Sciatic nerve (tissue), 2 donors: ENCODE measurements around the gene SLC17A4. TPM values are rescaled to one million over a fixed set of nuclear protein-coding genes. Genes with fewer than 3 reads are reported as not detected.

ENCODE experiments used
- ATAC-seq: fragments of 200-7000 bp; cut with Tn5 transposase; one replicate; pipeline ENCODE4 v1.9.1; 2020; ENCODE audit warnings: mild to moderate bottlenecking, moderate library complexity
- DNase-seq: peaks from one replicate; pipeline ENCODE4 v3.0.0-alpha.2; 2020; ENCODE audit warnings: low spot score
- intact Hi-C: fragments of 100-400 bp; cut with DNase I; formaldehyde crosslinking; loops from one replicate; pipeline ENCODE4 v1.14.2; 2022
- total RNA-seq: library from RNA; stranded (reverse); fragmentation: NEBNext Ultra II Directional; extraction: Animal tissue kit (Norgen Biotek cat#: 25700); gene quantifications from one replicate; pipeline ENCODE4 v1.2.1, GENCODE V29; 2021
- donor health status: DM: no; HTN: no; CAD: no.
- donor health status: DM: no; HTN: no; CAD: no.

SLC17A4 gene
- total RNA-seq, 1 donor from 2014 or later: not detected

DNA sequence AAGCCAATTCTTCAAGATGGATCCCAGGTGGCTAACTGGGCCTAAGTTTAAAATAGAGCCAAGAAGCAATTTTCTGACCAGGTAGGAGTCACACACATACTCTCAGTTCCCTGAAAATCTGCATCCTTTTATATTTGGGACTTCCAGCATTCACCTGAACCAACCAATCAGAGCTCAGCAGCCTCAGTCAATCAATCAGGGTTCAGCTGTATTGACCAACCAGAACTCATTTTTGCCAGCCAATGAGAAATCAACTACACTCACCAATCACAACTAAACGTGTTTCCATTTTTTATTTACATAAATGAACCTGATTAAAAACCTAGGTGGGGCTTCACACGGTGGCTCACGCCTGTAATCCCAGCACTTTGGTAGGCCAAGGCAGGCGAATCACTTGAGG lies 37.5 kb downstream of the SLC17A4 start:
- intact Hi-C loops: no loop called here
- no peak for DNase-seq
- no peak for ATAC-seq

GRCh38 chr6:25793970-25794369 lies 39.4 kb downstream of the SLC17A4 start:
- ATAC-seq (no peak), DNase-seq (no peak)
- intact Hi-C loops: no loop called here

- ATAC-seq (no peak), DNase-seq (no peak)
- intact Hi-C loops: no loop called here
These were observed 40.2 kb downstream of the SLC17A4 start for GRCh38 chr6:25794784-25795183.

DNA sequence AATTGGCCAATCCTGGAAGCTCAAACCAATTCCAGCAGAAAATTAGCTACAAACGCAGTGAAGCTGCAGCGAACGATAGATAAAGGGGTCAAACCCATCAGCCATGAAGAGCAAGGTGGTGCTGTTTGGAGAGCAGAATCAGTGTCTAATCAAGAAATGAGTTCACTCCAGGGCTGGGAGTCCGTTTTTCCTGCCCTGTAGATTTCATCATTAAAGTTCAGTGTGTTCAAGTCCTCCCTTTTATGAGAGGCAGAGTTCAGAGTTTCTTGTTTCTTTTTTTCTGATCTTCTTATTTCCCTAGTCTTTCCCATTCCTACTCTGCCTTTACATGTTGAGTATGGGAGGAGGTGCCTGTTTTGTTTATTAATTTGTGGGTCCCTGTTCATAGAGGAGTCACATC lies 46.9 kb downstream of the SLC17A4 start:
- ATAC-seq (no peak), DNase-seq (no peak)
- intact Hi-C loops: no loop called here

DNA sequence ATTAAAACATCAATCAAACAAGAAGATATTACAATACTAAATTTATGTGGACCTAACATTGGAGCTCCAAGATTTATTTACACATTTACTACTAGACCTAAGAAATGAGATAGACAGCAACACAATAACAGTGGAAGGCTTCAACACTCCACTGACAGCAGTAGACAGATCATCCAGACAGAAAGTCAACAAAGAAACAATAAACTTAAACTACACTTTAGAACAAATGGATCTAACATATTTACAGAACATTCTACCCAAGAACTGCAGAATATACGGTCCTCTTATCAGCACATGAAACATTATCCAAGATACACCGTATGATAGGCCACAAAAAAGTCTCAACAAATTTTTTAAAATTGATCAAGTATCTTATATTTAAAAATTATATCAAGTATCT lies 50.3 kb downstream of the SLC17A4 start:
- intact Hi-C loops: no loop called here
- ATAC-seq (no peak), DNase-seq (no peak)

DNA sequence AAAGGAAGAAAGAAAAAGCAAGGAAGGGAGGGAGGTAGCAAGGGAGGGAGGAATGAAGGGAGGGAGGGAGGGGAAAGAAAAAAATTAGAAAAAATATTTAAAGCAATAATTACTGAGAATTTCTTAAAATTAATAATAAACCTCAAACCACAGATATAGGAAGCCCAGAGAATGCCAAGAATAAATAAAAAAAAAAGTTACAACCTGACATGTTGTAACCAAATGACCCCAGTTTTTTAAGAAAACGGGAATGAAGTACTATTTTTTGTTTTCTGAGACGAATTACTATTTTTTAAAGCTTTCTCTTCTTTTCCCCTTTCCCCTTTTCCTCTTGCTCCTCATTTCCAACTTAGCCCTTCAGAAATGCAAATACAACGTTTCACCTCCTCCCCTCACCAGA lies 60.7 kb downstream of the SLC17A4 start:
- ATAC-seq: no peak
- no peak for DNase-seq

GRCh38 chr6:25816252-25816651 lies 61.7 kb downstream of the SLC17A4 start:
- DNase-seq (no peak), ATAC-seq (no peak)
- intact Hi-C loops: no loop called here

More for the DNA sequence above, 60.7 kb downstream of the SLC17A4 start:
- intact Hi-C loops: no loop called here

GRCh38 chr6:25821341-25821740 lies 66.8 kb downstream of the SLC17A4 start:
- intact Hi-C loops: loop anchor here (5.0 kb wide), 1 partner anchor 1179 kb away; no protein-coding TSS in a partner anchor

GRCh38 chr6:25829375-25829774 lies 74.8 kb downstream of the SLC17A4 start:
- intact Hi-C loops: no loop called here
- DNase-seq (no peak), ATAC-seq (no peak)

More at GRCh38 chr6:25821341-25821740, 66.8 kb downstream of the SLC17A4 start:
- ATAC-seq: no peak
- DNase-seq: no peak

DNA sequence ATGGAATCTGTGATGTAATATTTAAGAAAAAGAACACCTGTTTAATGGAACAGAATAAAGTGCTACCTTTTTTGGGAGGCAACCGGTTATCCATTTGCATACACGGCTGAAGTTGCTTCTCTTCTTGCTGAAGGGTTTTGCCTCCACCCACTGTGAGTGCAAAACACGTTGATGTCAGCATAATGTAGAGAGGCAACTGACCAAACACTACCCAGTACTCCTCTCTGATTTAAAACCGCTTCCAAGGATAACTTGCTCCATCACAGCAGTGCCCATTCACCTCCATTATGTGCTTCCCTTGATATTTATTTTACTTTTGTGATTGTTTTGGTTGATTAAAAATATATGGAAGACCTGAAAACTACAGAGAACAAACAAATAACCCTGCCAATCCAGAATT lies 75.9 kb downstream of the SLC17A4 start:
- no peak for ATAC-seq
- DNase-seq: no peak
- intact Hi-C loops: no loop called here

Other genes with a start within 250 kb of the SLC17A4 start
- not detected for gene SCGN, start 102.5 kb upstream of the SLC17A4 start, total RNA-seq
- gene SLC17A1, start 77.3 kb downstream of the SLC17A4 start, total RNA-seq: not detected
- not detected for gene SLC17A3, start 119.5 kb downstream of the SLC17A4 start, total RNA-seq
- not detected for gene SLC17A2, start 175.9 kb downstream of the SLC17A4 start, total RNA-seq
- 15.6 TPM for gene TRIM38, start 208.1 kb downstream of the SLC17A4 start, total RNA-seq